H9 (cell line): Measurements from ENCODE around the gene TPRX1. TPM values are rescaled to one million over a fixed set of nuclear protein-coding genes. Genes with fewer than 3 reads are reported as not detected.

ENCODE experiments used
- DNase-seq: peaks from one replicate; pipeline ENCODE4 v3.0.0-alpha.2; 2017
- H2AFZ ChIP-seq: one replicate; pipeline ENCODE4 v1.6.1; 2013; ENCODE audit warnings: mild to moderate bottlenecking, low read length, control low read depth, moderate library complexity
- H2AK5ac ChIP-seq: 2 replicates; pipeline ENCODE4 v1.6.1; 2013; ENCODE audit warnings: low read length, control low read depth, mixed read lengths; ENCODE audit not compliant: insufficient read length
- H2BK120ac ChIP-seq: one replicate; pipeline ENCODE4 v1.6.1; 2013; ENCODE audit warnings: low read depth, mild to moderate bottlenecking, low read length, control low read depth, inconsistent platforms; ENCODE audit not compliant: poor library complexity, severe bottlenecking
- H2BK12ac ChIP-seq: 2 replicates; pipeline ENCODE4 v1.6.1; 2013; ENCODE audit warnings: low read length, control low read depth, mixed read lengths, low read depth; ENCODE audit not compliant: insufficient read length
- H2BK15ac ChIP-seq: 2 replicates; pipeline ENCODE4 v1.6.1; 2013; ENCODE audit warnings: low read depth, low read length, control low read depth
- H2BK20ac ChIP-seq: one replicate; pipeline ENCODE4 v1.6.1; 2013; ENCODE audit warnings: low read depth, mild to moderate bottlenecking, low read length, control low read depth, inconsistent platforms; ENCODE audit not compliant: poor library complexity, severe bottlenecking
- H2BK5ac ChIP-seq: 2 replicates; pipeline ENCODE4 v1.6.1; 2013; ENCODE audit warnings: low read length, control low read depth, mixed read lengths; ENCODE audit not compliant: insufficient read length
- H3K14ac ChIP-seq: 2 replicates; pipeline ENCODE4 v1.6.1; 2013; ENCODE audit warnings: low read length, control low read depth; ENCODE audit not compliant: insufficient read depth
- H3K18ac ChIP-seq: 2 replicates; pipeline ENCODE4 v1.6.1; 2013; ENCODE audit warnings: low read depth, mild to moderate bottlenecking, mixed read lengths, low read length, control low read depth; ENCODE audit not compliant: insufficient read length
- H3K23ac ChIP-seq: 2 replicates; pipeline ENCODE4 v1.6.1; 2013; ENCODE audit warnings: low read length, control low read depth, mixed read lengths, low read depth; ENCODE audit not compliant: insufficient read length
- H3K23me2 ChIP-seq: 2 replicates; pipeline ENCODE4 v1.6.1; 2013; ENCODE audit warnings: low read depth, mild to moderate bottlenecking, mixed read lengths, low read length, control low read depth; ENCODE audit not compliant: insufficient read length, poor library complexity, severe bottlenecking
- H3K27ac ChIP-seq: 2 replicates; pipeline ENCODE4 v1.5.1; 2013; ENCODE audit warnings: low read length, control low read depth, mixed read lengths, low read depth; ENCODE audit not compliant: insufficient read length
- H3K27me3 ChIP-seq: 2 replicates; pipeline ENCODE4 v1.6.1; 2013; ENCODE audit warnings: low read length, control low read depth, inconsistent platforms; ENCODE audit not compliant: insufficient read depth
- H3K4ac ChIP-seq: 2 replicates; pipeline ENCODE4 v1.6.1; 2013; ENCODE audit warnings: low read depth, mild to moderate bottlenecking, control low read depth, inconsistent platforms, low read length, moderate library complexity
- H3K4me1 ChIP-seq: 2 replicates; pipeline ENCODE4 v1.6.1; 2013; ENCODE audit warnings: low read length, control low read depth, inconsistent platforms; ENCODE audit not compliant: insufficient read depth
- H3K4me2 ChIP-seq: 2 replicates; pipeline ENCODE4 v1.6.1; 2013; ENCODE audit warnings: low read length, control low read depth, mixed read lengths; ENCODE audit not compliant: insufficient read length, insufficient read depth
- H3K56ac ChIP-seq: 2 replicates; pipeline ENCODE4 v1.6.1; 2013; ENCODE audit warnings: low read depth, mild to moderate bottlenecking, mixed read lengths, low read length, control low read depth; ENCODE audit not compliant: insufficient read length
- H3K79me1 ChIP-seq: 2 replicates; pipeline ENCODE4 v1.6.1; 2013; ENCODE audit warnings: low read depth, mild to moderate bottlenecking, moderate library complexity, low read length, control low read depth, inconsistent platforms; ENCODE audit not compliant: insufficient read depth, poor library complexity, severe bottlenecking
- H3K79me2 ChIP-seq: 2 replicates; pipeline ENCODE4 v1.6.1; 2013; ENCODE audit warnings: low read length, control low read depth, inconsistent platforms; ENCODE audit not compliant: insufficient read depth
- H3K9ac ChIP-seq: 2 replicates; pipeline ENCODE4 v1.6.1; 2013; ENCODE audit warnings: low read length, control low read depth, mixed read lengths; ENCODE audit not compliant: insufficient read length; ENCODE audit errors: extremely low read depth
- H3K9me3 ChIP-seq: one replicate; pipeline ENCODE4 v1.6.1; 2013; ENCODE audit warnings: low read depth, low read length, inconsistent platforms; ENCODE audit not compliant: control insufficient read depth
- H3T11ph ChIP-seq: one replicate; pipeline ENCODE4 v1.6.1; 2013; ENCODE audit warnings: mild to moderate bottlenecking, low read length, control low read depth, inconsistent platforms
- H4K20me1 ChIP-seq: one replicate; pipeline ENCODE4 v1.6.1; 2013; ENCODE audit not compliant: control insufficient read depth, insufficient read length, insufficient read depth
- H4K5ac ChIP-seq: 2 replicates; pipeline ENCODE4 v1.6.1; 2013; ENCODE audit warnings: low read depth, mild to moderate bottlenecking, mixed read lengths, low read length, control low read depth; ENCODE audit not compliant: insufficient read length
- H4K8ac ChIP-seq: replicated peaks from 2 replicates; pipeline ENCODE4 v1.6.1; 2013; ENCODE audit warnings: low read length, control low read depth, mixed read lengths, low read depth; ENCODE audit not compliant: insufficient read length
- H4K91ac ChIP-seq: 2 replicates; pipeline ENCODE4 v1.6.1; 2013; ENCODE audit warnings: low read depth, mild to moderate bottlenecking, moderate library complexity, mixed read lengths, low read length, control low read depth; ENCODE audit not compliant: insufficient read length
- H3K27ac Mint-ChIP-seq, 3 experiments: 2 replicates in 2 of 3; 3 replicates in 1 of 3; pipeline ENCODE4 v1.8.0; 2020 to 2021; ENCODE audit warnings: mixed read lengths in 3 of 3, mild to moderate bottlenecking in 1 of 3, moderate library complexity in 1 of 3
- H3K27me3 Mint-ChIP-seq: 2 replicates; pipeline ENCODE4 v1.8.0; 2021; ENCODE audit warnings: low read depth, mild to moderate bottlenecking, moderate library complexity, mixed read lengths
- H3K36me3 Mint-ChIP-seq, 3 experiments: 2 replicates in 2 of 3; 3 replicates in 1 of 3; pipeline ENCODE4 v1.8.0; 2020 to 2021; ENCODE audit warnings: low read depth in 3 of 3, mixed read lengths in 3 of 3; ENCODE audit not compliant: insufficient read depth in 1 of 3
- H3K4me1 Mint-ChIP-seq, 2 experiments: 2 replicates each; pipeline ENCODE4 v1.8.0; 2020; ENCODE audit warnings: mixed read lengths in 2 of 2
- H3K4me3 Mint-ChIP-seq, 2 experiments: 2 replicates in 1 of 2; 3 replicates in 1 of 2; pipeline ENCODE4 v1.8.0; 2020 to 2021; ENCODE audit warnings: mild to moderate bottlenecking in 2 of 2, mixed read lengths in 2 of 2, moderate library complexity in 1 of 2
- H3K9me3 Mint-ChIP-seq, 2 experiments: 2 replicates in 1 of 2; 3 replicates in 1 of 2; pipeline ENCODE4 v1.8.0; 2020; ENCODE audit warnings: mild to moderate bottlenecking in 2 of 2, mixed read lengths in 2 of 2, moderate library complexity in 1 of 2
- WGBS: extraction: QIAGEN DNeasy Blood & Tissue Kit; methylation state at CpG from one replicate; pipeline ENCODE4 v1.1.7; 2013; ENCODE audit warnings: missing lambda C conversion rate, low lambda C conversion rate, mixed read lengths; ENCODE audit not compliant: insufficient read length; ENCODE audit errors: extremely low coverage; 5-methylcytosine and 5-hydroxymethylcytosine counted together
- total RNA-seq: library from RNA; stranded (reverse); gene quantifications from 2 replicates; pipeline ENCODE4 v1.2.1, GENCODE V29; 2021
- TF ChIP-seq, protein P1 (sequence below): fragments of 200-600 bp; sonication (generic); conservative IDR thresholded peaks from 3 replicates; pipeline ENCODE4 v1.8.0; 2021; ENCODE audit warnings: antibody characterized with exemption, mild to moderate bottlenecking

TPRX1 gene
- total RNA-seq, 1 experiment from 2014 or later, result not detected

DNA sequence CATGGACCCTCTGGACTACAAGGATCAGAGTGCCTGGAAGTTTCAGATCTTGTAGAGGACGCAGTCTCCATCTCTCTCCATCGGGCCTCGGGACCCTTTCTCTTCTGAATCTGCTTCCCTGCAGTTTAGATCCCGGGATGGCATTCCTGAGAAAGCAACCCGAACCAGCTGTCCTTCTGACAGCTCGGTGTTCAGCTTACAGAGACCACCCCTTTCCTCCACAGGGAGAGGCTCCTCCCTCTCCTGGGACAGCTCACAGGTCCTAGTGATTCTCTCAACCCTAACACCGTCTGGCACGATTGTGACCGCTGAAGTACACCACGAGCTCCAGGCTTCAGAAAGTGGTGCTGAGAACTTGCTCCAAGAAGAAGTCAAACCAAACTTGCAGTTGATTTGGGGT lies 35.6 kb upstream of the TPRX1 start:
- no CpG with 5 or more reads among the region's 10 CpGs for WGBS
- Histone ChIP-seq H3K56ac (no peak overlapping the region), H3K27me3 (no peaks in the 10 kb centered on the region), H2BK12ac (no peak overlapping the region), H3K9ac (no peak overlapping the region), H2BK120ac (no peak overlapping the region), H3K79me2 (no peaks in the 10 kb centered on the region), H3K79me1 (no peaks in the 10 kb centered on the region), H3K4me1 (no peaks in the 10 kb centered on the region), H3K23ac (no peak overlapping the region), H2BK20ac (no peak overlapping the region), H3T11ph (no peak overlapping the region), H4K20me1 (no peaks in the 10 kb centered on the region), H4K91ac (no peak overlapping the region), H4K8ac (no peak overlapping the region), H3K4me2 (no peak overlapping the region), H2BK15ac (no peak overlapping the region), H3K14ac (no peak overlapping the region), H3K18ac (no peak overlapping the region), H3K27ac (no peak overlapping the region), H3K23me2 (no peaks in the 10 kb centered on the region), H4K5ac (no peak overlapping the region), H3K9me3 (no peaks in the 10 kb centered on the region), H3K4ac (no peak overlapping the region), H2BK5ac (no peak overlapping the region), H2AFZ (no peak overlapping the region), H2AK5ac (no peak overlapping the region)
- H3K4me3 Mint-ChIP-seq, result peak overlapping the region in 1 of 2 experiments; percentile 33; a peak in 2 of 5 replicates
- peak overlapping the region; percentile 56 to 75 (median 61); a peak in 4 of 7 replicates for H3K27ac Mint-ChIP-seq
- TF ChIP-seq, protein P1, sequence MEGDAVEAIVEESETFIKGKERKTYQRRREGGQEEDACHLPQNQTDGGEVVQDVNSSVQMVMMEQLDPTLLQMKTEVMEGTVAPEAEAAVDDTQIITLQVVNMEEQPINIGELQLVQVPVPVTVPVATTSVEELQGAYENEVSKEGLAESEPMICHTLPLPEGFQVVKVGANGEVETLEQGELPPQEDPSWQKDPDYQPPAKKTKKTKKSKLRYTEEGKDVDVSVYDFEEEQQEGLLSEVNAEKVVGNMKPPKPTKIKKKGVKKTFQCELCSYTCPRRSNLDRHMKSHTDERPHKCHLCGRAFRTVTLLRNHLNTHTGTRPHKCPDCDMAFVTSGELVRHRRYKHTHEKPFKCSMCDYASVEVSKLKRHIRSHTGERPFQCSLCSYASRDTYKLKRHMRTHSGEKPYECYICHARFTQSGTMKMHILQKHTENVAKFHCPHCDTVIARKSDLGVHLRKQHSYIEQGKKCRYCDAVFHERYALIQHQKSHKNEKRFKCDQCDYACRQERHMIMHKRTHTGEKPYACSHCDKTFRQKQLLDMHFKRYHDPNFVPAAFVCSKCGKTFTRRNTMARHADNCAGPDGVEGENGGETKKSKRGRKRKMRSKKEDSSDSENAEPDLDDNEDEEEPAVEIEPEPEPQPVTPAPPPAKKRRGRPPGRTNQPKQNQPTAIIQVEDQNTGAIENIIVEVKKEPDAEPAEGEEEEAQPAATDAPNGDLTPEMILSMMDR, result no peak
- H3K36me3 Mint-ChIP-seq, result no peaks in the 10 kb centered on the region
- DNase-seq, result peak; percentile 70
- peaks cover 19 to 22% of the 10 kb centered on the region in 2 experiments for H3K4me1 Mint-ChIP-seq
- no peaks in the 10 kb centered on the region for H3K9me3 Mint-ChIP-seq
- H3K27me3 Mint-ChIP-seq, result no peaks in the 10 kb centered on the region; the same call in 1 of the 2 replicates
